Measurements from ENCODE around the gene TMEM267.
"Not testable (repeated sequence)": the region's sequence is repeated elsewhere in the genome, so short reads cannot be mapped to it uniquely, and the experiment has no call there.

Gene TMEM267

GRCh38 chr5:43410414-43410813 is 73.3 kb downstream of the TMEM267 start:
- H3K4me3 ChIP-seq (replicated peaks; ENCODE audit: low read depth, low read length), result no peak overlapping the region
- DNase-seq (ENCODE audit: low read depth), result no peak
- TF ChIP-seq CTCF (IDR thresholded peaks at IDR 0.05; ENCODE audit: low read length, missing control alignments), result no peak

GRCh38 chr5:43409809-43410271 is 73.8 kb downstream of the TMEM267 start:
- no peak overlapping the region for H3K4me3 ChIP-seq (replicated peaks; ENCODE audit: low read depth, low read length)
- DNase-seq (ENCODE audit: low read depth), result no peak
- no peak for TF ChIP-seq CTCF (IDR thresholded peaks at IDR 0.05; ENCODE audit: low read length, missing control alignments)

- DNase-seq (ENCODE audit: low read depth); H3K4me3 ChIP-seq (replicated peaks; ENCODE audit: low read depth, low read length): not testable (repeated sequence)
Observed at GRCh38 chr5:43402524-43403066, 81.1 kb downstream of the TMEM267 start.

- peak; percentile 51 for TF ChIP-seq CTCF (IDR thresholded peaks at IDR 0.05; ENCODE audit: low read length, missing control alignments)
- peak; percentile 22 for DNase-seq (ENCODE audit: low read depth)
- H3K4me3 ChIP-seq (replicated peaks; ENCODE audit: low read depth, low read length), result no peak overlapping the region
Observed at GRCh38 chr5:43401827-43402226, 81.8 kb downstream of the TMEM267 start.

GRCh38 chr5:43400082-43400481 is 83.6 kb downstream of the TMEM267 start:
- peak; percentile 42 for TF ChIP-seq CTCF (IDR thresholded peaks at IDR 0.05; ENCODE audit: low read length, missing control alignments)
- peak; percentile 48 for DNase-seq (ENCODE audit: low read depth)
- no peak overlapping the region for H3K4me3 ChIP-seq (replicated peaks; ENCODE audit: low read depth, low read length)

- no peak for TF ChIP-seq CTCF (IDR thresholded peaks at IDR 0.05; ENCODE audit: low read length, missing control alignments)
- H3K4me3 ChIP-seq (replicated peaks; ENCODE audit: low read depth, low read length), result peak overlapping the region; percentile 52
- peak; percentile 22 for DNase-seq (ENCODE audit: low read depth)
Observed at GRCh38 chr5:43396762-43397304, 86.8 kb downstream of the TMEM267 start.
